ENCODE results near the gene ERN2.

DNA sequence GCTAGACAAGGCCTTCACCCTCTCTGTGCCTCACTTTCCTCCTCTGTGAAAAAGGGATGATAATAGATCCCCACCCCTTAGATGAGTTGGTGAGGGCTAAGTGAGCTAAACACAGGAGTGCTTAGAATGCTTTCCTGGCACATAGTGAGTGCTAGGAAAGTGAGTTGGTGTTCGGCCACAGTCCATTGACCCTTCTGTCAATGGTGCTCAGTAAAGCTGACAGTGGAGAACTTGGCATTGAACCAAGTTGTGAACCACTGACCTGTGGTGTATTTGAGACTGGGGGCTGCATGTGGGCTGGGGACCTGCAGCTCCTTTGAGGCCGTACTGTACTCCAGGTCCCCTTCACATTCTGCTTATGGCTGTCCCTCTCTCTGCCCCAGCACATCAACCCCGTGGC lies 29.5 kb downstream of the ERN2 start:
- TF ChIP-seq NR1H2 (CRISPR knock-in tag; IDR thresholded peaks at IDR 0.05; ENCODE audit: borderline replicate concordance, low read depth) (no peak), CHD2 (IDR thresholded peaks at IDR 0.05; ENCODE audit: low read depth, low read length) (no peak)

All from HepG2 (cell line).